ENCODE measurements around the gene ILF3.

- TF ChIP-seq POLR2A (IDR thresholded peaks at IDR 0.05) (no peak), CTCF (IDR thresholded peaks at IDR 0.05) (no peak)
These were observed 33.6 kb downstream of the ILF3 start for GRCh38 chr19:10687518-10688288.

All from adrenal gland (tissue), 5 donors.